IMR-90 (cell line): Measurements from ENCODE around the gene TET1. TPM values are rescaled to one million over a fixed set of nuclear protein-coding genes. Genes with fewer than 3 reads are reported as not detected.

Source experiments
- ATAC-seq: fragments of 200-7000 bp; cut with Tn5 transposase; 2 replicates; pipeline ENCODE4 v1.9.1; 2020; ENCODE audit warnings: low read depth, mild to moderate bottlenecking, moderate library complexity
- BruUV-seq: library from RNA; stranded (reverse); fragments of 400-500 nt; replicated peaks from 2 replicates; lab custom pipeline; 2021; lab: Mats Ljungman, UMichigan
- CTCF ChIA-PET: fragments of 300-600 bp; formaldehyde crosslinking; extraction: SDS; loops from one replicate; lab custom pipeline; 2021; ENCODE audit warnings: antibody characterized with exemption; lab: Yijun Ruan, JAX
- POLR2A ChIA-PET: fragments of 300-600 bp; sonication (Branson Sonifier 250); formaldehyde crosslinking; loops from one replicate; lab custom pipeline; 2022; ENCODE audit warnings: antibody characterized with exemption; ENCODE audit not compliant: unreplicated experiment; lab: Charles Lee
- DNase-seq: peaks from one replicate; pipeline ENCODE4 v3.0.0; 2013
- H2AFZ ChIP-seq: replicated peaks from 2 replicates; pipeline ENCODE3; 2013; ENCODE audit warnings: low read length, mild to moderate bottlenecking; ENCODE audit not compliant: poor library complexity
- H2AK5ac ChIP-seq: 2 replicates; pipeline ENCODE4 v1.6.1; 2013; ENCODE audit warnings: low read depth, low read length, inconsistent platforms
- H2AK9ac ChIP-seq: replicated peaks from 2 replicates; pipeline ENCODE3; 2013; ENCODE audit warnings: mild to moderate bottlenecking, low read depth, low read length, moderate library complexity; ENCODE audit not compliant: poor library complexity
- H2BK120ac ChIP-seq: 2 replicates; pipeline ENCODE4 v1.6.1; 2013; ENCODE audit warnings: low read depth, low read length, inconsistent platforms
- H2BK15ac ChIP-seq: 3 replicates; pipeline ENCODE4 v1.6.1; 2013; ENCODE audit warnings: low read depth, low read length, inconsistent platforms
- H2BK20ac ChIP-seq: 2 replicates; pipeline ENCODE4 v1.6.1; 2013; ENCODE audit warnings: low read depth, mild to moderate bottlenecking, inconsistent platforms, low read length, moderate library complexity
- H2BK5ac ChIP-seq: 2 replicates; pipeline ENCODE4 v1.6.1; 2013; ENCODE audit warnings: mild to moderate bottlenecking, low read depth, low read length, inconsistent platforms; ENCODE audit not compliant: poor library complexity, severe bottlenecking
- H3K14ac ChIP-seq: replicated peaks from 2 replicates; pipeline ENCODE4 v1.6.1; 2013; ENCODE audit warnings: low read depth, low read length, inconsistent platforms
- H3K18ac ChIP-seq: 2 replicates; pipeline ENCODE4 v1.6.1; 2013; ENCODE audit warnings: low read depth, low read length, control low read depth
- H3K23ac ChIP-seq: 2 replicates; pipeline ENCODE4 v1.6.1; 2013; ENCODE audit warnings: low read depth, low read length, inconsistent platforms
- H3K27ac ChIP-seq: 2 replicates; pipeline ENCODE4 v1.5.1; 2013; ENCODE audit warnings: mild to moderate bottlenecking, control low read depth, low read length; ENCODE audit not compliant: insufficient read depth
- H3K27me3 ChIP-seq: 2 replicates; pipeline ENCODE4 v1.6.1; 2013; ENCODE audit warnings: low read length; ENCODE audit not compliant: control insufficient read depth, insufficient read depth
- H3K36me3 ChIP-seq: 2 replicates; pipeline ENCODE4 v1.6.1; 2013; ENCODE audit warnings: low read length, mixed read lengths; ENCODE audit not compliant: control insufficient read depth, insufficient read depth
- H3K4ac ChIP-seq: 2 replicates; pipeline ENCODE4 v1.6.1; 2013; ENCODE audit warnings: low read depth, low read length, inconsistent platforms
- H3K4me1 ChIP-seq: 2 replicates; pipeline ENCODE4 v1.6.1; 2013; ENCODE audit warnings: low read length, mixed read lengths; ENCODE audit not compliant: control insufficient read depth, insufficient read depth
- H3K4me2 ChIP-seq: 2 replicates; pipeline ENCODE4 v1.6.1; 2013; ENCODE audit warnings: low read depth, mild to moderate bottlenecking, control low read depth, low read length, moderate library complexity
- H3K4me3 ChIP-seq: 2 replicates; pipeline ENCODE4 v1.5.1; 2013; ENCODE audit warnings: low read depth, mild to moderate bottlenecking, control low read depth, low read length, moderate library complexity; ENCODE audit not compliant: insufficient read depth
- H3K56ac ChIP-seq: 2 replicates; pipeline ENCODE4 v1.6.1; 2013; ENCODE audit warnings: low read length, inconsistent platforms; ENCODE audit not compliant: insufficient read depth; ENCODE audit errors: extremely low read depth
- H3K79me1 ChIP-seq, 2 experiments: 2 replicates each; pipeline ENCODE4 v1.6.1; 2013; ENCODE audit warnings: low read length in 2 of 2, inconsistent platforms in 1 of 2, low read depth in 1 of 2
- H3K9ac ChIP-seq: 2 replicates; pipeline ENCODE4 v1.6.1; 2013; ENCODE audit warnings: low read depth, low read length, control low read depth
- H3K9me1 ChIP-seq: 2 replicates; pipeline ENCODE4 v1.6.1; 2013; ENCODE audit warnings: low read length, inconsistent platforms; ENCODE audit not compliant: insufficient read depth
- H3K9me3 ChIP-seq: 2 replicates; pipeline ENCODE4 v1.6.1; 2013; ENCODE audit warnings: low read length; ENCODE audit not compliant: control insufficient read depth, insufficient read depth
- H4K20me1 ChIP-seq: 2 replicates; pipeline ENCODE4 v1.6.1; 2013; ENCODE audit warnings: low read length, inconsistent platforms; ENCODE audit not compliant: insufficient read depth
- H4K5ac ChIP-seq: 2 replicates; pipeline ENCODE4 v1.6.1; 2013; ENCODE audit warnings: mild to moderate bottlenecking, low read depth, low read length, control low read depth
- H4K8ac ChIP-seq, 2 experiments: 2 replicates each; pipeline ENCODE4 v1.6.1; 2013; ENCODE audit warnings: low read depth in 2 of 2, low read length in 2 of 2, control low read depth in 1 of 2, inconsistent platforms in 1 of 2
- H4K91ac ChIP-seq: 2 replicates; pipeline ENCODE4 v1.6.1; 2013; ENCODE audit warnings: low read depth, low read length, inconsistent platforms; ENCODE audit not compliant: insufficient read depth
- BHLHE40 ChIP-seq: fragments of 150-350 bp; IDR thresholded peaks from 2 replicates; pipeline ENCODE4 v1.6.1; 2016; ENCODE audit warnings: mild to moderate bottlenecking, low read depth, low read length
- CEBPB ChIP-seq: IDR thresholded peaks from 2 replicates; pipeline ENCODE4 v1.6.1; 2012; ENCODE audit warnings: low read depth, low read length, improper control_type of control experiment
- CHD1 ChIP-seq: IDR thresholded peaks from 2 replicates; pipeline ENCODE4 v1.6.1; 2012; ENCODE audit warnings: low read depth, low read length, improper control_type of control experiment
- FOS ChIP-seq: fragments of 150-350 bp; IDR thresholded peaks from 2 replicates; pipeline ENCODE4 v1.6.1; 2016; ENCODE audit warnings: low read depth, low read length
- MAFK ChIP-seq: IDR thresholded peaks from 2 replicates; pipeline ENCODE4 v1.6.1; 2012; ENCODE audit warnings: low read depth, low read length, improper control_type of control experiment
- MAZ ChIP-seq: IDR thresholded peaks from 2 replicates; pipeline ENCODE4 v1.6.1; 2012; ENCODE audit warnings: low read depth, mild to moderate bottlenecking, low read length, improper control_type of control experiment, moderate library complexity, borderline replicate concordance
- MXI1 ChIP-seq: IDR thresholded peaks from 2 replicates; pipeline ENCODE4 v1.6.1; 2012; ENCODE audit warnings: low read depth, mild to moderate bottlenecking, low read length, moderate library complexity, borderline replicate concordance
- NFE2L2 ChIP-seq: fragments of 150-350 bp; IDR thresholded peaks from 2 replicates; pipeline ENCODE4 v1.6.1; 2016; ENCODE audit warnings: low read depth, mild to moderate bottlenecking, low read length
- POLR2A ChIP-seq: IDR thresholded peaks from 2 replicates; pipeline ENCODE4 v1.6.1; 2012; ENCODE audit warnings: mild to moderate bottlenecking, low read depth, low read length
- RAD21 ChIP-seq: IDR thresholded peaks from 2 replicates; pipeline ENCODE4 v1.6.1; 2012; ENCODE audit warnings: low read length, improper control_type of control experiment
- RCOR1 ChIP-seq: IDR thresholded peaks from 2 replicates; pipeline ENCODE4 v1.6.1; 2012; ENCODE audit warnings: mild to moderate bottlenecking, low read length, improper control_type of control experiment; ENCODE audit not compliant: insufficient replicate concordance
- RFX5 ChIP-seq: IDR thresholded peaks from 2 replicates; pipeline ENCODE4 v1.8.0; 2012; ENCODE audit warnings: low read depth, mild to moderate bottlenecking, low read length, moderate library complexity
- SMC3 ChIP-seq: fragments of 150-350 bp; IDR thresholded peaks from 2 replicates; pipeline ENCODE4 v1.6.1; 2016; ENCODE audit warnings: low read depth, mild to moderate bottlenecking, antibody characterized with exemption, low read length, moderate library complexity
- USF2 ChIP-seq: fragments of 150-350 bp; IDR thresholded peaks from 2 replicates; pipeline ENCODE4 v1.6.1; 2017; ENCODE audit warnings: mild to moderate bottlenecking, antibody characterized with exemption, low read length, low read depth
- WGBS, 2 experiments: methylation state at CpG; one replicate each; pipeline versions ENCODE4 v1.1.5 to v1.1.7; 2013; ENCODE audit warnings: missing lambda C conversion rate in 2 of 2; ENCODE audit not compliant: insufficient read length in 1 of 2; ENCODE audit errors: extremely low coverage in 2 of 2; 5-methylcytosine and 5-hydroxymethylcytosine counted together
- dilution Hi-C: fragments of 300-500 bp; cut with HindIII; formaldehyde crosslinking; loops from one replicate; pipeline ENCODE4 v1.14.3; 2018; ENCODE audit warnings: low sequenced_read_pairs; ENCODE audit not compliant: unreplicated experiment
- in situ Hi-C: fragments of 300-500 bp; cut with MboI; formaldehyde crosslinking; loops from 3 replicates; pipeline ENCODE4 v1.14.3; 2019; ENCODE audit warnings: low sequenced_read_pairs, inconsistent platforms, mixed read lengths
- intact Hi-C: fragments of 100-400 bp; cut with micrococcal nuclease; formaldehyde crosslinking; loops from 2 replicates; pipeline ENCODE4 v1.10.0; 2022
- polyA plus RNA-seq, 3 experiments: library from polyadenylated mRNA; depleted of rRNA; stranded (reverse); fragments of >200 nt; gene quantifications; 2 replicates each; pipeline ENCODE4 v1.2.3, GENCODE V29; 2012; ENCODE audit warnings: low replicate concordance in 1 of 3
- total RNA-seq: library from RNA; depleted of rRNA; stranded (reverse); fragments of >200 nt; gene quantifications from 2 replicates; pipeline ENCODE4 v1.2.3, GENCODE V29; 2012
- TF ChIP-seq, protein P1 (sequence below): conservative IDR thresholded peaks from 2 replicates; pipeline ENCODE4 v1.5.1; 2012; ENCODE audit warnings: mild to moderate bottlenecking, low read depth, low read length, improper control_type of control experiment
- TF ChIP-seq, protein P2 (sequence below): fragments of 150-350 bp; IDR thresholded peaks from 2 replicates; pipeline ENCODE4 v1.6.1; 2016; ENCODE audit warnings: low read depth, mild to moderate bottlenecking, low read length, moderate library complexity, borderline replicate concordance

The TET1 gene
- total and polyA plus RNA-seq, 2 of the 4 experiments (the other 2 are of a cell fraction): 1.0 to 4.3 TPM

GRCh38 chr10:68732651-68733050, 172.5 kb downstream of the TET1 start:
- Histone ChIP-seq H3K23ac (no peak overlapping the region), H3K27me3 (no peaks in the 10 kb centered on the region), H3K4ac (no peak overlapping the region), H4K91ac (no peak overlapping the region), H2AK9ac (no peak overlapping the region), H2AK5ac (no peak overlapping the region), H4K20me1 (peaks cover 8% of the 10 kb centered on the region), H4K5ac (no peak overlapping the region), H2AFZ (no peak overlapping the region), H4K8ac (no peak overlapping the region), H3K4me2 (no peak overlapping the region), H2BK20ac (no peak overlapping the region), H3K9me1 (peaks cover 6% of the 10 kb centered on the region), H3K9me3 (no peaks in the 10 kb centered on the region), H2BK15ac (no peak overlapping the region), H3K79me1 (peaks cover 31 to 67% of the 10 kb centered on the region in 2 experiments), H2BK120ac (no peak overlapping the region), H3K4me3 (no peak overlapping the region), H3K18ac (no peak overlapping the region), H2BK5ac (no peak overlapping the region), H3K4me1 (no peaks in the 10 kb centered on the region), H3K36me3 (peaks cover 61% of the 10 kb centered on the region), H3K56ac (no peak overlapping the region), H3K14ac (no peak overlapping the region), H3K9ac (no peak overlapping the region), H3K27ac (no peak overlapping the region)
- 100% methylated on average over 2 of the region's 8 CpGs; no CpG with 5 or more reads in 1 of the 2 experiments for WGBS, 2 experiments
- ATAC-seq (no peak), DNase-seq (no peak)
- in situ Hi-C loops: no loop called here
- BruUV-seq: no TSS peak
- TF ChIP-seq RCOR1 (no peak), RFX5 (no peak), SMC3 (no peak), MAFK (no peak), MXI1 (no peak), MAZ (no peak), POLR2A (no peak), RAD21 (no peak), CEBPB (no peak), BHLHE40 (no peak), CHD1 (no peak), FOS (no peak), NFE2L2 (no peak), USF2 (no peak)
- TF ChIP-seq, protein P1, sequence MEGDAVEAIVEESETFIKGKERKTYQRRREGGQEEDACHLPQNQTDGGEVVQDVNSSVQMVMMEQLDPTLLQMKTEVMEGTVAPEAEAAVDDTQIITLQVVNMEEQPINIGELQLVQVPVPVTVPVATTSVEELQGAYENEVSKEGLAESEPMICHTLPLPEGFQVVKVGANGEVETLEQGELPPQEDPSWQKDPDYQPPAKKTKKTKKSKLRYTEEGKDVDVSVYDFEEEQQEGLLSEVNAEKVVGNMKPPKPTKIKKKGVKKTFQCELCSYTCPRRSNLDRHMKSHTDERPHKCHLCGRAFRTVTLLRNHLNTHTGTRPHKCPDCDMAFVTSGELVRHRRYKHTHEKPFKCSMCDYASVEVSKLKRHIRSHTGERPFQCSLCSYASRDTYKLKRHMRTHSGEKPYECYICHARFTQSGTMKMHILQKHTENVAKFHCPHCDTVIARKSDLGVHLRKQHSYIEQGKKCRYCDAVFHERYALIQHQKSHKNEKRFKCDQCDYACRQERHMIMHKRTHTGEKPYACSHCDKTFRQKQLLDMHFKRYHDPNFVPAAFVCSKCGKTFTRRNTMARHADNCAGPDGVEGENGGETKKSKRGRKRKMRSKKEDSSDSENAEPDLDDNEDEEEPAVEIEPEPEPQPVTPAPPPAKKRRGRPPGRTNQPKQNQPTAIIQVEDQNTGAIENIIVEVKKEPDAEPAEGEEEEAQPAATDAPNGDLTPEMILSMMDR: no peak
- TF ChIP-seq, protein P2, sequence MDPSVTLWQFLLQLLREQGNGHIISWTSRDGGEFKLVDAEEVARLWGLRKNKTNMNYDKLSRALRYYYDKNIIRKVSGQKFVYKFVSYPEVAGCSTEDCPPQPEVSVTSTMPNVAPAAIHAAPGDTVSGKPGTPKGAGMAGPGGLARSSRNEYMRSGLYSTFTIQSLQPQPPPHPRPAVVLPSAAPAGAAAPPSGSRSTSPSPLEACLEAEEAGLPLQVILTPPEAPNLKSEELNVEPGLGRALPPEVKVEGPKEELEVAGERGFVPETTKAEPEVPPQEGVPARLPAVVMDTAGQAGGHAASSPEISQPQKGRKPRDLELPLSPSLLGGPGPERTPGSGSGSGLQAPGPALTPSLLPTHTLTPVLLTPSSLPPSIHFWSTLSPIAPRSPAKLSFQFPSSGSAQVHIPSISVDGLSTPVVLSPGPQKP: no peak
- ChIA-PET CTCF (interaction anchor here (0.5 kb wide), 1 partner anchor 10 kb away, joined by 3 read pairs; no protein-coding TSS in a partner anchor), POLR2A (no interaction called here)
- intact Hi-C loops: no loop called here
- dilution Hi-C loops: no loop called here
